NCI-H748 treated with DMSO at 0.1 percent for 48 hours (cell line): ENCODE data around the gene CHST12.
"Not testable (repeated sequence)": the region's sequence is repeated elsewhere in the genome, so short reads cannot be mapped to it uniquely, and the experiment has no call there.

ENCODE experiments used
- DNase-seq: peaks from one replicate; lab custom pipeline; 2025; lab: John Stamatoyannopoulos, UW

CHST12 gene

DNA sequence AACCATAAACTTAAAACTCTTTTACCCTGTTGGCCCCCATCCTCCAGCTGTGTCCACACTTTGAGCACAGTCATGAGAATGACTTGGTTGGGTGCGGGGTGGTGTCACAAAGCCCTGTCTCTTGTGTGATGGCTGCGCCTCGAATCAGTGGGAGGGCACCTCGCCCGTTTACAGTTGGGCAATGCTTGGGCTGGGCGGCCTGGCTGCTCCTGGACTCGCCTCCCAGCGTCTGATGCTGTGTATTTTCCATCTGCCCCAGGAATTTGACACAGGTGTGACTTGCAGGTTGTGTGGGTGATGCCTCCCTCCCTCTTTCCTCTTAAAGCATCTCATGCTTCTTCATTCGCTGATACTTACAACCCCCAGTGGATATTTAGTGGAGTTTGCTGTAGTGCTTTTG, 33.7 kb downstream of the CHST12 start:
- no peak for DNase-seq

DNA sequence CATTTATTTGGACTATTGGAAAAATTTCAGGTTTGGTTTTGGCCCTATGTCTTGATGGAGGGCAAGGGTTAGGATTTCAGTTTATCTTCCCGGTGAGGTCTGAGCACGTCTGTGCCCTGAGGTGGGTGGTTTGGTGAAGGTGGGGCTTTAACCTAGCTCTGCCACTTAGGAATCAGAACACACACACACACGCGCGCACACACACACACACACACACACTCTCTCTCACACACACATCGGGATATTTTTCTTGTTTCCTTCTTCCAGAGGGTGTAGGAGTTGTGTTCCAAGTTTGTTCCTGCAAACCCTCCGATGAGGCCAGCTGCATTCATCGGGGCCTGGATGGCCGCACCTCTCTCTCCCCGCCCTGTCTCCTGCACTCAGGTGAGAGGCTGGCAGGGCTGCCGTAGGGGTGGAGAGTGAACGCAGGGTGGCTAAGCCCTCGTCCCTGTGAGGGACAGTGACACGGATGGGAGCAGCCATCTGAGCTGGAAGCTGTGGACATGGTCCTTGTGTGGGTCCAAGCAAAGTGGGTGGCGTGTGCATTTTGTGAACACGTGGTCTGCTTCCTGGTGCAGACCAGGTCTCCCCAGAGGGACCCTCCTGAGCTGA, 34.2 kb downstream of the CHST12 start:
- DNase-seq: no peak

- DNase-seq: no peak
Measured at GRCh38 chr7:2438186-2438585, 34.8 kb downstream of the CHST12 start.

DNA sequence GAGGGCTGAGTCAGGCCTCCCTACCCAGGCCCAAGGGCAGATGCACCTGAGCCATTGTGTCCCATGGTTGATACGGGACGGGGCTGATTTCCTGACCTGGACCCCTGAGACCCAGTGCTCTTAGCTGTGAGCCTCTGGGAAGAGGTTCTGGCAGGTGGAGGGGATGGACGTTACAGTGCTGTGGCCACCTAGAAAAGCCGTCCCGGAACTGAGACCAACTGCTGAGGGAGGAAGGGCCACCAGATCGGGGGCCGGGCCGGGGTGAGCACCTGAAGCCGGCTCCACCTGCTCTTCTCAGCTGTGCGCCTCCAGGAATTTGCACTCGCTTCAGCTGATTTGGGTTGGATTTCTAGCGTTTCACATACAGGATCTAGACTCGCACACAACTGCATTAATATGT, 35.4 kb downstream of the CHST12 start:
- DNase-seq: no peak

- no peak for DNase-seq
Measured at GRCh38 chr7:2440608-2441245, 37.3 kb downstream of the CHST12 start.

GRCh38 chr7:2441430-2442058, 38.1 kb downstream of the CHST12 start:
- DNase-seq: no peak

DNA sequence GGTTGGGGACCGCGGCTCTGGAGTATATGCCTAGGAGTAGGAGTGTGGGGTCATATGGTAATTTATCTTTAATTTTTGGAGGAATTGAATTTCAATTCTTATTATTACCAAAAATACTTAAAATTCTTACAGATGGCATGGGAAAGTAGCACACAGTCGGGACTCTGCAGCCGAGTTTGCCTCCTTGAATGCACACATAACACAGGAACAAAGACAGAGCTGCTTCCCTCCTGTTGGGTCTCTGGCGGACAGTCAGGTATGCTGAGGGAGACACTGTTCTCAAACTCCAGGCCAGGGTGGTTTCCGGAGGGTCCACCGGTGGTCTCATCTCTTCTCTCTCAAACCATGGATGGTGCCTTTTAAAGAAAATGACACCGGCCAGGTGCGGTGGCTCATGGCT, 40.1 kb downstream of the CHST12 start:
- DNase-seq: no peak

- no peak for DNase-seq
Measured at GRCh38 chr7:2444476-2444875, 41.1 kb downstream of the CHST12 start.

GRCh38 chr7:2445047-2445446, 41.6 kb downstream of the CHST12 start:
- DNase-seq: no peak

DNA sequence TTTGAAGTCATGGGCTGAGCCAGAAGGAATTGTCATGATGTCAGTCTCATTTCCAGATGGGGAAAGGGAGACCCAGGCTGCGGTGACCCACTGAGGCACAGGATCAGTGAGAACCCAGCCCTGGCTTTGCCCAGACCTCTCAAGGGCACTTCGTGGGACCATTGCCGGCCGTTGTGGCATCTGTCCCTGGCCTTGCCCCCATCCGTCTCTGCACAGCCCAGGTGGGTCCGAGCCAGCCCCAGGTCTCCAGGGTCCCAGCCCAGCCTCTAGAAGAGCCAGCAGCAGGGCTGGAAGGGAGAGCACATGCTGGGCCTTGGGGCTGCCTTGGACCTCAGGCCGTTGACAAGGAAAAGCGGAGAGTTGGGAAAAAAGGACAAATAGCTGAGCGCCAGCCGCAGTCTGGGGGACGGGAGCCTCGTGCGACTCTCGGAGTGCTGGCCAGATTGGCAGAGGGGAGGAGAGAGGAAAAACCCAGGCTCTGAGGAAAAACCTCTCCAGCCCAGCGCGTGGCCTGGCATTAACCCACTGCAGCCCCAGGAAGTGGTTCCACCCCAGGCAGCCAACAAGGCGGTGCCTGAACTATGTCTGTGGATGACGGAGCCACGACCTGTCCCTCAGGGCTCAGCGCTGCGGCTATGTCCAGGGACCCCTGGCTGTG, 42.6 kb downstream of the CHST12 start:
- no peak for DNase-seq

DNA sequence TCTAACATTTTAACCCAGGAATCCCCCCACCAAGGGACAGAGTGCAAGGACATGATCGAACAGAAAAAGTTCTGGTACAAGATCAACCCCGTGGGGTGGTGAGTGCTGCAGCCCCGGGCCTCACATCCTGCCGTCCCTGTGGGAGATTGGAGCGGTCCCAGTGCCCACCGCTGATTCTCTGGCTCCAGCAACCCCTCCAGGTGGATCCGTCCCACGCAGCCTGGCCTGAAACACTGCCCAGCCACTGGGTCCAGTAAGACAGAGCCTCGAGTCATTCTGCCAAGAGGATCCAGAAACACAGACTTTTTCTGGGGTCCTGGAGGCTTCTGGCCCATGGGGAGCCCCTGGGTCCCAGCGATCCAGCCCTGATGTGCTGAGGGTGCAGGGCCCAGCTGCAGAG, 43.3 kb downstream of the CHST12 start:
- DNase-seq: no peak

- no peak for DNase-seq
Measured at GRCh38 chr7:2450198-2451107, 47.0 kb downstream of the CHST12 start.

DNA sequence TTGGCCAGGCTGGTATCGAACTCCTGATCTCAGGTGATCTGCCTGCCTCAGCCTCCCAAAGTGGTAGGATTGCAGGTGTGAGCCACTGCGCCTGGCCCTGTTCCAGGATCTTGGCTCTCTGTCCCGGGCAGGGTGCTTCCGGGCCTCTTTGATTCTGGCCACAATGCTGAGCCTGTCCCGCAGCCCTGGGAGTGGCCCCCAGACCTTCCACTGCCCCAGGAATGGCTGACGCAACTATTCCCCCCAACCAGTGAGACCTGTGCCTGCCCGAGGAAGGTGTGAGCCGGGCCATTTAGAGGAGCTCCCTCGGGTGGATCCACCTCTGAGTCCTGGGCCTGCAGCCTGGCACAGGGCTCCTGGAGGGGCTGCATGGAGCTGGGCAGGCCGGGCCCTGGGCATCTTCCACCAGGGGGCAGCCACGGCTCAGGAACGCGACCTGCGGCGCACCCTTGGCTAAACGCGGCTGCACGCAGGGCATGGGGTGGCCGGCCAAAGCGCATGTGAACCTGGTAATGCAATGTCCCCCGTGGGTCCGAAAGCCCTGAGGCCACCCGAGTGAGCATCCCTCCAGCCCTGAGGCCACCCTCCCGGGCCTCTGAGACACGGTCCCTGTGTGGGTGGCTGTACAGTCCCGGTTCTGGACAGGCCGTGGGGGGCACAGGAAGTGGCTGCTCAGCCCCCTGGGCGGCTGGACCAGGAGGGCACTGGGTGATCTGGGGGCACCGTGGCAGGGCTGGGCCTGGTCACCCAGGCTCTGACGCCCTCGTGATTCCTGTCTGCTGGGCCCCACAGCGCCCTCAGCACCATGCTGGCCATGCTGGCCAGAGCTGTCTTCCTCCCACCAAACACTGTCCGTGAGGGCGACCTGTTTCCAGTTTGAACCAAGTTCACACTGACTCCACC, 48.0 kb downstream of the CHST12 start:
- DNase-seq: peak; percentile 30

GRCh38 chr7:2452074-2452507, 48.7 kb downstream of the CHST12 start:
- DNase-seq: no peak

- no peak for DNase-seq
Measured at GRCh38 chr7:2452643-2453270, 49.3 kb downstream of the CHST12 start.

- not testable (repeated sequence) for DNase-seq
Measured at GRCh38 chr7:2453849-2454248, 50.4 kb downstream of the CHST12 start.

DNA sequence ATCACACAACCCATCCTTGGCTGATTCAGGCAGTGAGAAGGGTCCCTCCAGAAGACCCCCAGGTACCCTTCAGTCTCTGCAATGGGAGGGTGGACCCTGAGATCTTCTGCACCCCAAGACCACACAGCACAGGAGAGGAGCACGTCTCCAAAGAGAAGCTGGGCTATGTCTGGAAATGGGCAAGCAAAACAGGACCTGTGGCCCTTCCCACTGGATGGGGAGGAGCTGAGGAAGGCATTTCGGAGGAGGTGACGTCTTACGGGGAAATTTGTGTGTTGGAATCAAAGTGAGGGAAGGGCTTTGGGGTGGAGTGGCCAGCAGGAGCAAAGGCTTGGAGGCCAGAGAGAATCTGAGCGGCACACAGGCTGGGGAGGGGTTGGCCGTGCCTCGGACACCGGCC, 56.3 kb downstream of the CHST12 start:
- no peak for DNase-seq

GRCh38 chr7:2460188-2460587, 56.8 kb downstream of the CHST12 start:
- DNase-seq: no peak

DNA sequence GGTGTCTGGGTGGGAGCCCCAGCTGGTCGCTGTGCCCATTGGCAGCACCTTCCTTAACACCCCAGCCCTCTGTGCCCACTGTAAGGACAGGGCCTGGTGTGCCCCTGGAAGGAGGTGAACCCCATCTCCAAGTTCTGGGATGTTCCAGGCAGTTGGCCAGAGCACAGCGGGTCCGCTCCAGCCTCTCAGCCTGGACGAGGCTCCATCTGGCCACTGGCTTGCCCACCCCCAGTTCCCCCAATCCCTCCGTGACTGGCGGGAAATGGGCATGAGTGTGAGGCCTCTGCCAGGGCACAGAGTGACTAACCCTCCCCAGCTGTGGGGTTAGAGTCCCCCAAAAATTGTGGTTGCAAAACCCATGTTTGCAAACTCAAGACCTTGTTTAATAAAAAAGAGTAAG, 57.2 kb downstream of the CHST12 start:
- no peak for DNase-seq

GRCh38 chr7:2461268-2462026, 58.0 kb downstream of the CHST12 start:
- DNase-seq: no peak
